ENCODE results near the gene PTPMT1.
"Not testable (repeated sequence)": the region's sequence is repeated elsewhere in the genome, so short reads cannot be mapped to it uniquely, and the experiment has no call there.

The PTPMT1 gene, protein sequence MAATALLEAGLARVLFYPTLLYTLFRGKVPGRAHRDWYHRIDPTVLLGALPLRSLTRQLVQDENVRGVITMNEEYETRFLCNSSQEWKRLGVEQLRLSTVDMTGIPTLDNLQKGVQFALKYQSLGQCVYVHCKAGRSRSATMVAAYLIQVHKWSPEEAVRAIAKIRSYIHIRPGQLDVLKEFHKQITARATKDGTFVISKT

DNA sequence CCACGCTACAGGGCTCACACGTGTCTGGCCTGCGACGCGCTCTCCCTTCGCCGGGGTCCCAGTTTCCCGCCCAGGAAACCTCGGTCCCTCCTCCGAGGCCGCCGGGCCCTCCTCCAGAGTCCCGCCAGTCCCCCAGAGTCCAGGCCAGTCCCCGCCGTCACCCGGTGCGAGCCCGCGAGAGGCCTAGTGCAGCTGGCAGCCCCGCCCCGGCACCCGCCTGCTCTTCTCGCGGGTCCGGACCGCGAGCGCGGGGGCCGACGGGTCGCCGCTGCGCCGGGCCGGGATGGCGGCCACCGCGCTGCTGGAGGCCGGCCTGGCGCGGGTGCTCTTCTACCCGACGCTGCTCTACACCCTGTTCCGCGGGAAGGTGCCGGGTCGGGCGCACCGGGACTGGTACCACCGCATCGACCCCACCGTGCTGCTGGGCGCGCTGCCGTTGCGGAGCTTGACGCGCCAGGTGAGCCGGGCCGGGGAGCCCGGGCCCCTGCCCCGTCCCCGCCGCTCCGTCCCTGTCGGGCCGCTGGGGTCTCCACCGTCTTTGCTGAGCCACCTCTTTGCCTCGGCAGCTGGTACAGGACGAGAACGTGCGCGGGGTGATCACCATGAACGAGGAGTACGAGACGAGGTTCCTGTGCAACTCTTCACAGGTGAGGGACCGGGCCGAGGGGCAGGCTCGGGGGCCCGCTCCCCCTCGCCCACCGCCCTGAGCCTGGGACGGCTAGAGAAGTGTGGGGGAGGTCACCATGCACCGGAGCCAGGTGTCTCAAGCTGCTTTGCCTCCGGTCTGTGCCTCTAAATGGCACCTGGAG, at the start of gene PTPMT1:
Gene PTPMT1, plus strand, starts transcription at position 260 of the 809 bp plus-strand sequence. Its CDS starts 24 bp downstream, at position 284.
- DNase-seq = peak; percentile 66

DNA sequence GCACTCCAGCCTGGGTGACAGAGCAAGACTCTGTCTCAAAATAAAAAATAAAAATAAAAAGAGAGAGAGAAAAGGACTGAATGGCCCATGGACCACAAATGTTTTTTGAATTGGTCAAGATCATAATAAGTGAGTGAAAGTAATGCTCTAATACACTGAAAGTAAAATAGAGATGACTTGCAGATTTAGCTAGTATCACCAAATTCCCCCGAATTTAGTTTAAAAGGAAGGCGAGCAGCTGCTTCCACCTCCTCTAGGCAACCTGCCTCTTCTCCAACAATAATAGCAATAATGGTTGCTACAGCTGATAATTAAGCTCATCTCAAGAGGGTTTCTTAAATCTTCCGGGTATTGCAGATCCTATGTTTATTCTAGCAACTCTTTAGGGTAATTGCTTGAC, 49.2 kb upstream of the PTPMT1 start:
- DNase-seq = no peak

DNA sequence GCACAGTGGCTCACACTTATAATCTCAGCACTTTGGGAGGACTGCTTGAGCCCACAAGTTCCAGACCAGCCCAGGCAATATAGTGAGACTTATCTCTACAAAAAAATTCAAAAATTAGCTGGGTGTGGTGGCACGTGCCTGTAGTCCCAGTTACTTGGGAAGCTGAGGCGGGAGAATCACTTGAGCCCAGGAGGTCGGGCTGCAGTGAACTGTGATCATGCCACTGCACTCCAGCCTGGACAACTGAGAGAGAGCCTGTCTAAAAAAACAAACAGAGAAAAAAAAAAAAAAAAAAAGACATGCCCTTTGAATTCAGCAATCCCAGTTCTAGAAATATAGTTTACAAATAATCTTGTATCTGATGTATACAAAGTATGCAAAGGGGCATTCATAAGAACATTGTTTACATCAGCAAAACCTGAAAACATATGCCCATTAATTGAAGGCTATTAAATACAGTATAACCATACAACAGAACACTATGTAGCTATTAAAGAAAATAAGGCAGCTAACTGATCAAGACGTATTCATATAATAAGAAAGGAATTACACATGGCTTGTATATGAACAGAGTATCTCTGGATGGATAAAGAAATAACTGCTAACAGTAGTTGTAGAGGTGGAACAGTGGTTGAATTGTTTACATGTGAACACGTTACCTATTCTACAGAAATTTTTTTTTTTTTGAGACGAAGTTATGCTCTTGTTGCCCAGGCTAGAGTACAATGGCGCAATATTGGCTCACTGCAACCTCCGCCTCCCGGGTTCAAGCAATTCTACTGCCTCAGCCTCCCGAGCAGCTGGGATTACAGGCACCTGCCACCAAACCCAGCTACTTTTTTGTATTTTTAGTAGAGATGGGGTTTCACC, 48.2 kb upstream of the PTPMT1 start:
- DNase-seq = no peak

DNA sequence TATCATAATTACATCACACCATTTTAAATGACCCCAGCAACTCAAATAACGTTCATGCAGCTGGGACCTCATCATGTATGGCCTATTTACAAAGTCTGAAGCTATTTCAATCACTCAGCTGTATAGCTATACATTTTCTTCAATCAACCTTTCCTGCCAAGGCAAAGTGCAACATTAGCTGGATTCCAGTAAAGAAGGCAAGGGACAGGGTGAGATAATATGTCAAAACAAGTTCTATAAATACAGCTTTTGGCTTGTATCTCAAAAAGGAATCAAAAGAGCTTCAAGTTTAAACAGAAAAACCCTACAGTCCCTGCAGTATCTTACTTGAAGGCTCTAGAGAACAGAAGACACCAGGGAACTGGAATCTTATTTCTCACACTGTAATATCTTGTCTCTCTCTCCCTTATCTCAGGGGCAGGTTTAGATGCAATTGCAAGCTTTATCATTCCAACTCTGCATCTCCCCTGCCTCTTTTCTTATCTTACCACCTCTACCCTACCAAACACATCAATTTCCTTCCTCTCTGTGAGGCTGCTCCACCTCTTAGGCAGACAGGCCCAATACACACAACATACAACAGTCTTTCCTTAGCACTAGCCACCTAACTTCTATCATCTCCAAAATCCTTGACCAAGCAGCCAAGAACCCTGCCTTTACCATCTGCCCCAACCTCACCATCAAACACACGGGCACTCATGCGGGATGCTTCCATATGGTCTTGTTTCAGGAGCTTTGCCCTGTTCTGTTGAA, 47.0 kb upstream of the PTPMT1 start:
- no peak for DNase-seq

DNA sequence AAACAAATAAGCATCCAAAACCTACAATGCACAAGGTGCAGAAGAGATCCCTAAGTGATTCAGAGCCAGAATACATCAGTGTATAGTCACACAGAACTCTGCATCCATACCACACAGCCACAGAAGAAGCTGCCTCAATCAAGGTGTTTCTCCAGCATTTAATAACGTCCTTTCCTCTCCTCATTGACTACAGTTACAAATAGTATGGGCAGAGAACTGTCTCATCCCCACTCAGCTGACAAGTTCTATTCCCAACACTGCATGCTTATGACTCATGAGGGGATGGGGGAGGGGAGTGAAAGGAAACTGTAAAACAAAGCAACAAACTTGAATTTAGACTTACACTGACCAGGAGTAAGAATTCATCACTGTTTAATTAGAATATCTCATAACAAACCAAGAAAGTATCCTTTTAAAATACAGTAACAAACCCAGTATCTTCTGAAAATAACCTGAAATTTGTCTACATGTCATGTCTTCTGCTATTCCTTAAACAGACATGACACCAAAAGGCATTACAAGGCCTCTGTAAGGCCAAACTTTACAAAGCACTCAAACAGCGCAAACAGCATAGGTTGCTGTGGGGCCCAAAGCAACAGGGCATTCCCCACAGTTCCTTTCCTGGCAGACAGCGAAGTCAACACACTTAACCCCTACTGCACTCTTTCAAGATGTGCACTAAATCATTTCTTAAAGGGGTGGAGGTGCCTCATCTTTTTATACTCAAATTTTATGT, 41.7 kb upstream of the PTPMT1 start:
- no peak for DNase-seq

DNA sequence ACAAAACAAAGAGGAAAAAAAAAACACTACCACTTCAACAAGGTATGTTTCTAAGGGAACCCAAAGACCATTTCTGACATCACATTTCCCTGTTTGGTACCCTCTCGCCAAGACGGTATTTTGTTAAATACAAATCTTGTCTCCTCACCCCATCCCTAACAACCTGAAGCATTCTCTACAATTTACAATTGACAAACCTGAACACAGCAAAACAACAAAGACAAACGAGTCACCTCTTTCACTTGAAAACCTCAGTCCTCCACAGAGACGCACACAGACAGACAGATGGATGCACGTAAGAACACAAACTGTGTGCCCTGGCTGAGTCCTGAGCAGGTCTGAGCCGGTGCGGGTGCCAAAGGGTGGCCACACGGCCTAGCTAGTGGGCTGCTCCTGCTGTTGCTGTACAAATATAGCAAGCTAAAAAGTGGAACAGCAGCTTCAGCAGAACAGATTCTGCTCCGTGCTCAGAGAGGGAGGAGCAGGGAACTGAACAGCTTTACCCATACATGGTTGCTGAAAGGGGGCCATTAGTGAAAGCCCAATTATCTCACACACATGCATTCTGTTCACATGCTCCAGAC, 41.0 kb upstream of the PTPMT1 start:
- DNase-seq = no peak

DNA sequence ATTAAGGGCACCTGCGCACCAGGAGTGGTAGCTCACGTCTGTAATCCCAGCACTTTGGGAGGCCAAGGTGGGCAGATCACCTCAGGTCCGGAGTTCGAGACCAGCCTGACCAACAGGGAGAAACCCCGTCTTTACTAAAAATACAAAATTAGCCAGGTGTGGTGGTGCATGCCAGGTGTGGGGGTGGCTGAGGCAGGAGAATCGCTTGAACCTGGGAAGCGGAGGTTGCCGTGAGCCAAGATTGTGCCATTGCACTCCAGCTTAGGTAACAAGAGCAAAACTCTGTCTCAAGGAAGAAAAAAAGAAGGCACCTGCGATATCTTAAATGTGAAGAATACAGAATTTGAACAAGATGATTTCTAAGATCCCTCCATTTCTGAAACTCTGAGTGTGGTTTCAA, 39.4 kb upstream of the PTPMT1 start:
- not testable (repeated sequence) for DNase-seq

DNA sequence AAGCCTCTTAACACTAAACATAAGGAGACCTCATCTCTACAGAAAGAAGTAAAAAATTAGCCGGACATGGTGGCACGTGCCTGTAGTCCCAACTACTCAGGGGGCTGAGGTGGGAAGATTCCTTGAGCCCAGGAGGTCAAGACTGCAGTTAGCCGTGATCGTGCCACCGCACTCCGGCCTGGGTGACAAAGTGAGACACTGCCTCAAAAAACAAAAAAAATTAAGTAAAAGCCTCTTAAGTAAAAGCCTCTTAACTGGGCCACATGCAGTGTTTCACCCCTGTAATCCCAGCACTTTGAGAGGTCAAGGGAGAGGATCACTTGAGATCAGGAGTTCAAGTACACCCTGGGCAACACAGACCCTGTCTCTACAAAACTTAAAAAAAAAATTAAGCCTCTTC, 38.2 kb upstream of the PTPMT1 start:
- no peak for DNase-seq

DNA sequence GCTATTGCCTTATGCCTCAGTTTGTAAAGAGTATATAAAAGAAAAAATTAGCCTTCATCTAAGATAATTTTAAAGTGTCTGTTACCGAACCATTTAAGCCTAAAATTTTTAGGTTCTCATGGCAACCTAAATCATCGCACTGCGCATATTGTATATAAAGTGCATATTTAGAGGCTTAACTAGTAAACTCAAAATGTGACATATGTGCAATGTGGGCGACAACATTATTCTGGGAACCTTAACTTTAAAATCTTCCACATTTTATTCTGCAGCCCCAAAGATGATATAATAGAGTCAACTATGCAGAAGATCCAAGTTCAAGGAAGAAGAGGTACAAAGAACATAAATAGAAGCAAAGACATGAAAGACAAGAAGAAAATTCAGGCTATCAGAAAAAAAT, 35.4 kb upstream of the PTPMT1 start:
- no peak for DNase-seq

DNA sequence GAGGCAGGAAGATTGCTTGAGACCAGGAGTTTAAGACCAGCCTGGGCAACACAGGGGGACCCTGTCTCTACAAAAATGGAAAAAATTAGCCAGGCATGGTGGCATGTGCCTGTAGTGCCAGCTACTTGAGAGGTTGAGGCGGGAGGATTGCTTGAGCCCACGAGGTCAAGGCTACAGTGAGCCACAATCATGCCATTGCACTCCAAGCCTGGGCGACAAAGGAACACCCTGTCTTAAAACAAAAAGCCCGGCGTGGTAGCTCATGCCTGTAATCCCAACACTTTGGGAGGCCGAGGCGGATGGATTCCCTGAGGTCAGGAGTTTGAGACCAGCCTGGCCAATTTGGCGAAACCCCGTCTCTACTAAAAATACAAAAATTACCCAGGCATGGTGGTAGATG, 34.7 kb upstream of the PTPMT1 start:
- not testable (repeated sequence) for DNase-seq

DNA sequence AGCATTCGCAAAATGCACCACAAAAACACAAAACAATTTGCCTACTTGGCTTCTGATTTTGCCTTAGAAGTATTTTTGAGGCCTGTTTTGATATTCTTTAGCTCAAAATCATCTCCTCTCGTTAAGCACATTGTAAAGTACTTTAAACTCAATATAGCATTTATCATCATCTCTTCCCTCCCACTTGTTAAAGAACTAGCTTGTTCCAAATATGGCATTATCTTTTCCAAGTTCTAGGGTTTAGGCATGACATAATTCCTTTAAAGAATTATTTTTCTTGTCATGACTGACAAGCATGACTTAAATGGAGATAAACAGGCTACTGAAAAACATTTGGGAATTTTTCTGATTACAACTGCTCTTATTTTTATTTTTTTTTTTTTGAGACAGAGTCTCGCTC, 33.7 kb upstream of the PTPMT1 start:
- DNase-seq = no peak

DNA sequence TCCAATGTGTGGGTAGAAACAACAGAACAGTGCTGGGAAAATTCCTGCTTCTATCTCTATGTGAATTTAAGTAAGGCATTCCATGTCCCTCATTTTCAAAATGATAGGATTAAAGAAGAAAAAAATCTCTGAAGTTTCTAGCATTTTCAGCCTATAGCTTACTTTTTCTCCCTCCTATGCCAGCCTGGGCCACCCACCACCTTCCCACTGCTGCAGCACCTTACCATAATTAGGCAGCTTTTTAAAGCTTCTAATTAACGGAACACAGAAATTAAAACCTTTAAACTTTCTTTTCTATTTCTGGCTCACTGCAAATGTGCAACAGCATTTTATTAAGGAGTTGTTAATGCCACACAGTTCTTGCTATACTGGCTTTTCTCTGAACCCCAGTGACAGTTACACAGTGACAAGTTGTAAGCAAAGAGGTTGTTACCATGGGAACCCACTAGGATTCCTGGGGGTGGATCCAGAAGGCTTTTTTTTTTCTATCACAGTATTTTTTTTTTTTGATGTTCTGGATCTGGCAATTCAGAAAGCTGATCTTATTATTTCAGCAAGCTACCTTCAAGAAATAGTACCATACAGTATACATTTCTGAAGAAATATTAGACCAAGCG, 32.7 kb upstream of the PTPMT1 start:
- DNase-seq = no peak

DNA sequence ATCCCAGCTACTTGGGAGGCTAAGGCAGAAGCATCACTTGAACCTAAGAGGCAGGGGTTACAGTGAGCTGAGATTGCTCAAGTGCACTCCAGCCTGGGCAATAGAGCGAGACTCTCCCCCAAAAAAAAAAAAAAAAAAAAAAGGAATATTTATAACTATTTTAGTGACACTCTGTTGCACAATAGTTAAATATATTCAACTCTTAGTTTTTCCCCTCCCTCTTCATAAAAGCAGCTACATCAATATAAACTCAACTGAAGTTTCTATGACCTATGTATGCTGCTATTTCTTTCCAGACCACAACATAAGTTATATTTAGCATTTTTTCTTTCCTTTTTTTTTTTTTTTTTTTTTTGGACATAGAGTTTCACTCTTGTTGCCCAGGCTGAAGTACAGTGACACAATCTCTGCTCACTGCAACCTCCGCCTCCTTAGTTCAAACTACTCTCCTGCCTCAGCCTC, 31.7 kb upstream of the PTPMT1 start:
- DNase-seq = no peak

DNA sequence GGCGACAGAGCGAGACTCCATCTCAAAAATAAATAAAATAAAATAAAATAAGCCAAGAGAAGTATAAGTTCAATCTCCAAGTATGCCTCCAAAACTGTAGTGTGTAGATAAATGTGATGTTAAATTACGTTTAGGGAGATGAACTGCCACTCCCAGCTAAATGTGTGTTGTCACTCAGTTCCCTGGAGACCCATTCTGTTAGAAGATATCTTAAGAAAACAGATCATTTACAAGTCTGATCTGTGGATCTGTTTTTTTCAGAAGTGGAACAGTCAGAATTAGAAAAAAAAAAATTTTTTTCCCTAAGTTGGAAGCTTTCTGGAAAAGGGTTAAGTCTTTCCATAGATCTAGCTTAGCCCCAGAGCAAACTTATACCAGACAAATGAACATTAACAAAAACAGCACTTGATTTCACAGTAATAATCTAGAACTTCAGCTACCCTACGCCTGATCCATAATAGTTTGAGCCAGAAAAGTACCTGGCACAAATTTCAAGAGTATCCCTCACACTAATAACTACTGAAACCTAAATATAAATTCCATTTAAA, 30.6 kb upstream of the PTPMT1 start:
- no peak for DNase-seq

DNA sequence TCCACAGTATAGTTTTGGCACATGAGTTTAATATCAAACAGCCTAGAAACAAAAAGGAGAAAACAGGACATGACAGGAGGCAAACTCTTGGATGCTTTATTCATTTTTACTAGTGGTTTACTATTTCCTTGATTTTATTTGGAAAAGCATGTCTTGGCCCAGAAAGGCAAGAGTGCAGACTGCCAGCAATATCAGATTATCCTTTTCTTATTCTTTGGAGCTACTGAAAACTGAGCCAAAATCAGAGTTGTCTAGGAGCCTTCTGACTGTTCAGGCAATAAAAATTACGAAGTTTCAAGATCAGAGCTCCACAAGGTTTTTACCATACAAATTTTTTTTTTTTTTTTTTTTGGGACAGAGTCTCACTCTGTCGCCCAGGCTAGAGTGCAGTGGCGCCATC, 28.5 kb upstream of the PTPMT1 start:
- DNase-seq = no peak

DNA sequence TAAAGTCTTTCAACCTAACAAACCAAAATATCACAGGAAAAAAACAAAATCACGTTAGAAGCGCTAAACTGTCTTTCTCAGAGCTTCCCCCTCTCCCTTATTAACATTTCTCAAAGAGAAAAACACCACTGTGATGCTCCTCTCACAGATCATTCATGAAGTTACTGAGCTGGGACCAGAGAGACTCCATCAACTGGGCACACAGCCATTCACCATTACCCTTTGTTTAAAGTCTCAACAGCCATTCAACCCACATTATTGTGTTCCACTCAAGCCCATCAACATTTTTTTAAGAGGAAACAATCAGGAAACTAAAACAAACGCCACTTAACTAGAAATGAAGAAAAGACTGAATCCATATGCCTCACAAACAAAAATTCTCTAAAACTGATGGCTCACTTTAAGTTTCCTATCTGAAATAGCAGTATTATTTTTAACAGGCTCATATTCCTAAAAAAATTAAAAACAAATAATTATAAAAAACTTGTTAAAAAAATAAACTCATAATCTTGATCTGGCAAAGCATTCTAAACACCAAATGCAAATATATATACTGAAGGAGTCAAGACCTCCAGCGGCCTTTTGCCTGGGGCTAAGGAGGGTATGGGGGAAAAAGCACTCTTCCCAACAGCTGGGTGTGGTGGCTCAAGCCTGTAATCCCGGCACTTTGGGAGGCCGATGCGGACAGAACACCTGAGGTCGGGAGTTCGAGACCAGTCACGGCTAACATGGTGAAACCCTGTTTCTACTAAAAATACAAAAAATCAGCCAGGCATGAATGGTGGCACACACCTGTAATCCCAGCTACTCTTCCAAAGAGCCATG, 26.4 kb upstream of the PTPMT1 start:
- peak; percentile 38 for DNase-seq

DNA sequence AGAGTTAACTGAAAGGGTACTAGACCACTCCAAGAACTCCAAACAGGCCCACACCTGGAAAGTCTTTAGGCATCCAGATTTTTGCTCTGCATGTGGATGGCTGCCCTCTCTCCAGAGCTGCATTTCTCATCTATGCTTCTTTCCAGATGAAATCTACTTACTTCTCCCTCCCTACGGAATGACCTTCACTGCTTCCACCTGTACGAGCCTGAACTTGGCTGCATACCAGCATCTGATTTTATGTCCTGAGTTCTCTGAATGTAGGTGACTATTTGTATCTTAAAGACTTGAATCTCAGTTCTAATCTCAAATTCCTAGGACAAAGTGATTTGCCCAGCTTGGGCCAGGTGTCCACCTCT, 25.7 kb upstream of the PTPMT1 start:
- no peak for DNase-seq

DNA sequence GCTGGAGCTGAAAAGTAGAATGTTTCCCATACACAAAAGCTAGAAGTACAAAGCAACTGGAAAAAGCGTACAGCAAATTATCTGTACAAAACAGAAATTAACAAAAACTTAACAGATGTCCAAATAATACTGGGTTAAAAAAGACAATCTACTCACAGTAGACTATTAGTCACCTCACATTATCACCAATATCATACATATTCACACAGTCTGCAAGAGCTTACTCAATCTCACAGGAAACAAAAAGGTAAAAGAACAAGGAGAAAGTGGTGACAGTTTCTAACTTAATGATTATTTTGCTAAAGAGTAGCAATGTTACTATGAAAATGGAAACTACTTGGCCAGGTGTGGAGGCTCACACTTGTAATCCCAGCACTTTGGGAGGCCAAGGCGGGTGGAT, 24.3 kb upstream of the PTPMT1 start:
- no peak for DNase-seq

DNA sequence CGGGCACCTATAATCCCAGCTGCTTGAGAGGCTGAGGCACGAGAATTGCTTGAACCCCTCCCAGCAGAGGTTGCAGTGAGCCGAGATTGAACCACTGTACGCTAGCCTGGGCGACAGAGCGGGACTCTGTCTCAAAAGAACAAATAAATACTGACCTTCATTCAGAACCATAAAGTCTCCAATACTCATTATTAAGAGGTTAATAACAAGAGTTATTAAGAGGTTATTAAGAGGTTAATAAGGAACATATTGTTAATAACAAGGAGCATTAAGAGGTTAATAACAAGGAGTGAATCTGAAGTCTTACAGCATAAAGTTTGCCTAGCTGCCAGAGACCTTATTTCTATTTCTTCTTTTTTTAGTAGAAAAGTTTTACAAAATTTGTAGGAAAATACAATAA, 20.1 kb upstream of the PTPMT1 start:
- no peak for DNase-seq

DNA sequence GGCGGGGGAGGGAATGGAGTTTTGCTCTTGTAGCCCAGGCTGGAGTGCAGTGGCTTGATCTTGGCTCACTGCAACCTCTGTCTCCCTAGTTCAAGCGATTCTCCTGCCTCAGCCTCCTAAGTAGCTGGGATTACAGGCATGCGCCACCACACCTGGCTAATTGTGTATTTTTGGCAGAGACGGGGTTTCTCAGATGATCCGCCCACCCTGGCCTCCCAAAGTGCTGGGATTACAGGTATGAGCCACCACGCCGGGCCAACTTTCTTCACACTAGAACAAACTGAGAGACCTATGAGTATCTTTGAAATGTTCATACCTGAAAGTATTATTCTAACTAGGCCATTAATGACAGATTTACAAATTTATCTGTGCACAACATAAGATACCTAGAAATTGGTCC, 19.1 kb upstream of the PTPMT1 start:
- DNase-seq = not testable (repeated sequence)

Data from NCI-H774 (cell line).